ENCODE measurements around the gene ZSCAN21. TPM values are rescaled to one million over a fixed set of nuclear protein-coding genes. Genes with fewer than 3 reads are reported as not detected.

ZSCAN21 gene
- total and polyA plus RNA-seq, 2 donors (not counting 3 experiments of a cell fraction or from before 2014, with no cell fraction given) = 7.4 to 7.7 TPM

- peak overlapping the region in 1 of 3 experiments; percentile 16 for H3K4me3 ChIP-seq (replicated peaks in 1 of 3; ENCODE audit: insufficient read depth in 1 of 3, low read depth in 1 of 3, low read length in 3 of 3)
- dilution Hi-C loops (cut with MboI; ENCODE audit: extremely low pct_ligation_motif_present, low sequenced_read_pairs) = no loop called here
These were observed 37.6 kb downstream of the ZSCAN21 start for GRCh38 chr7:100087055-100087750.

More at GRCh38 chr7:100087055-100087750, 37.6 kb downstream of the ZSCAN21 start:
- no TSS peak for BruUV-seq (replicated peaks)
- peaks cover 33% of the 10 kb centered on the region for H3K4me1 ChIP-seq (ENCODE audit: control insufficient read depth, extremely low read depth, insufficient read depth, low read length)
- intact Hi-C loops (cut with micrococcal nuclease) = loop anchor here (1.0 to 10.0 kb wide), 3 partner anchors 14 to 172 kb away; partner anchors contain the start of genes AP4M1, MBLAC1, MCM7 and TRIM4
- no peaks in the 10 kb centered on the region for H3K9me1 ChIP-seq (replicated peaks; ENCODE audit: control insufficient read depth, extremely low read depth, insufficient read depth, low read length)
- H2AFZ ChIP-seq (ENCODE audit: low read depth, low read length) = peak overlapping the region; percentile 14
- H3K79me2 ChIP-seq (ENCODE audit: control insufficient read depth, insufficient read depth, low read length) = peaks cover 17% of the 10 kb centered on the region
- CTCF ChIA-PET = interaction anchor here (0.6 to 2.9 kb wide), 4 partner anchors 14 to 619 kb away, joined by 3 to 18 read pairs (median 4); partner anchors contain the start of genes AP4M1, MCM7 and POP7
- peak overlapping the region; percentile 84 for H3K9ac ChIP-seq (replicated peaks; ENCODE audit: extremely low read depth, insufficient read depth, low read length)
- H3K4me2 ChIP-seq (ENCODE audit: insufficient read depth, low read length) = peak overlapping the region; percentile 73
- no peaks in the 10 kb centered on the region for H3K27me3 ChIP-seq (ENCODE audit: control insufficient read depth in 2 of 2, insufficient read depth in 2 of 2, low read length in 2 of 2)
- no peaks in the 10 kb centered on the region for H4K20me1 ChIP-seq (replicated peaks; ENCODE audit: control insufficient read depth, extremely low read depth, insufficient read depth, low read length)
- H3K9me3 ChIP-seq (replicated peaks; ENCODE audit: control insufficient read depth, insufficient read depth, low read length) = no peaks in the 10 kb centered on the region
- DNase-seq (ENCODE audit: low read depth, low spot score) (peak; percentile 97), FAIRE-seq (peak; percentile 99)
- peak overlapping the region; percentile 94 for H3K27ac ChIP-seq (ENCODE audit: insufficient read depth, low read depth, low read length)
- TF ChIP-seq POLR2AphosphoS5 (IDR thresholded peaks at IDR 0.05; ENCODE audit: insufficient read depth, low read depth, low read length) (peak; percentile 84), MYC (IDR thresholded peaks at IDR 0.05; ENCODE audit: low read depth, low read length) (no peak), GATA2 (IDR thresholded peaks at IDR 0.05; ENCODE audit: insufficient read depth, insufficient read length, low read depth, low read length) (peak; percentile 75), EZH2 (IDR thresholded peaks at IDR 0.05; ENCODE audit: borderline replicate concordance, low read depth, low read length, severe bottlenecking) (no peak), POLR2A (IDR thresholded peaks at IDR 0.05; ENCODE audit: low read depth, low read length) (no peak), MAX (IDR thresholded peaks at IDR 0.05; ENCODE audit: insufficient read depth, insufficient read length) (no peak), FOS (IDR thresholded peaks at IDR 0.05; ENCODE audit: borderline replicate concordance, insufficient read depth, low read length) (peak; percentile 90), JUN (IDR thresholded peaks at IDR 0.05; ENCODE audit: borderline replicate concordance, insufficient read depth, insufficient read length, low read depth) (peak; percentile 98)
- TF ChIP-seq, protein P1, sequence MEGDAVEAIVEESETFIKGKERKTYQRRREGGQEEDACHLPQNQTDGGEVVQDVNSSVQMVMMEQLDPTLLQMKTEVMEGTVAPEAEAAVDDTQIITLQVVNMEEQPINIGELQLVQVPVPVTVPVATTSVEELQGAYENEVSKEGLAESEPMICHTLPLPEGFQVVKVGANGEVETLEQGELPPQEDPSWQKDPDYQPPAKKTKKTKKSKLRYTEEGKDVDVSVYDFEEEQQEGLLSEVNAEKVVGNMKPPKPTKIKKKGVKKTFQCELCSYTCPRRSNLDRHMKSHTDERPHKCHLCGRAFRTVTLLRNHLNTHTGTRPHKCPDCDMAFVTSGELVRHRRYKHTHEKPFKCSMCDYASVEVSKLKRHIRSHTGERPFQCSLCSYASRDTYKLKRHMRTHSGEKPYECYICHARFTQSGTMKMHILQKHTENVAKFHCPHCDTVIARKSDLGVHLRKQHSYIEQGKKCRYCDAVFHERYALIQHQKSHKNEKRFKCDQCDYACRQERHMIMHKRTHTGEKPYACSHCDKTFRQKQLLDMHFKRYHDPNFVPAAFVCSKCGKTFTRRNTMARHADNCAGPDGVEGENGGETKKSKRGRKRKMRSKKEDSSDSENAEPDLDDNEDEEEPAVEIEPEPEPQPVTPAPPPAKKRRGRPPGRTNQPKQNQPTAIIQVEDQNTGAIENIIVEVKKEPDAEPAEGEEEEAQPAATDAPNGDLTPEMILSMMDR (IDR thresholded peaks at IDR 0.05; ENCODE audit: extremely low read depth in 1 of 2, insufficient read depth in 1 of 2, low read depth in 1 of 2, low read length in 2 of 2) = no peak
- POLR2A ChIA-PET = interaction anchor here (0.7 to 2.0 kb wide), 4 partner anchors 10 to 1013 kb away, joined by 3 to 10 read pairs (median 4); partner anchors contain the start of genes MCM7 and TRIM4
- peaks cover 7 to 10% of the 10 kb centered on the region in 2 experiments for H3K36me3 ChIP-seq (ENCODE audit: control insufficient read depth in 2 of 2, extremely low read depth in 1 of 2, insufficient read depth in 2 of 2, low read length in 2 of 2)
